IPS-NIHi7 (cell line): Measurements from ENCODE around the gene UQCR10.

Experiments used
- DNase-seq: peaks from one replicate; pipeline ENCODE4 v3.0.0; 2012; ENCODE audit warnings: mixed read lengths; ENCODE audit errors: extremely low spot score

Gene UQCR10

DNA sequence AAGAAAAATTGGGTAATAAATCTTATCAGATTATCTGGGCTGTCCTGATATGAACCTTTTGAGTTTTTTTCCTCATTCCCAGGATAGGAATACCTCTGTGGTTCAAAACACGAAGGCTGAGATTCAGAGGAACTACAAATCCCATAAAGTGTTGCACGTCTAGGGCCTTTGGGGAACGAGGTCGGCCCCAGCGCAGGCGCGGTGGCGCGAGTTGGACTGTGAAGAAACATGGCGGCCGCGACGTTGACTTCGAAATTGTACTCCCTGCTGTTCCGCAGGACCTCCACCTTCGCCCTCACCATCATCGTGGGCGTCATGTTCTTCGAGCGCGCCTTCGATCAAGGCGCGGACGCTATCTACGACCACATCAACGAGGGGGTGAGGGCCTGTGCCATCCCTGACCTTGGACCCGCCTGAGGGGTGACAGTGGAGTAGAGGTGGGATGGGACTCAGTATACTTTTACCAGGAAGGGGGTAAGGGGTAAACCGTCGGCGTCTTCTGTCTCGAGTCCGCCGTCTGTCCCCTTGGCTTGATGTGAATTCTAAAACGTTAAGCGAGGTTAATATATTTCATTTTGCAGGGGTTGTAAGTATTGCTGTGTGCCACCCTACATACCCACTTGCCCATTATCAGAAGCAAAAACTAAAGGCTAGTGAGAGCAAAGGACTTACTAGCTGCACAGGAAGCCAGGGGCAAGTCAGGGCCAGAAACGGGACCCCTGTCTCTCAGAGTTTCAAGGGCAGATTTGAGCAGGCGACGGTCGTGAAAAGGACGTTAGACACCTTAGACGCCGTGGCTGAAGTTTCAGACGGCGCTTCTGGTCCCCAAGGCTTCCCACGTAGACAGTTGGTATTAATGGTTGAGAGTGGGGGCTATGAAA is at the start of gene UQCR10:
Gene UQCR10 (plus strand): TSS at position 199 of the 881 bp plus-strand sequence. CDS start 30 bp downstream, at position 229.
- peak; percentile 95 for DNase-seq

DNA sequence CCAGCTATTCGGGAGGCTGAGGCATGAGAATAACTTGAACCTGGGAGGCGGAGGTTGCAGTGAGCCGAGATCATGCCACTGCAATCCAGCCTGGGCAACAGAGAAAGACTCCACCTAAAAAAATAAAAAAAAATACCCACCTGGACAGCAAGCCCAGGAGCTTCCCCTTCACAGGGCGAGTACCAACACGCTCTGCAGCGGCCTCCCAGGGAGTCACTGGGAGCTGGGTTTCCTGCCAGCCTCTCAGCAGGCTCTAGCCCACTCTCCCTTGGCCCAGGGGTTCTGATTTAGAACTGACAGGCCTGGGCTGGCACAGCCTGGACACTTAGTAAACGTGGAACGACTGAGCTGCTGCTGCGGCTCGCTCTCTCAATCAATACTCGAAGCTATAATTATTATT is 49.4 kb upstream of the UQCR10 start:
- DNase-seq = no peak

DNA sequence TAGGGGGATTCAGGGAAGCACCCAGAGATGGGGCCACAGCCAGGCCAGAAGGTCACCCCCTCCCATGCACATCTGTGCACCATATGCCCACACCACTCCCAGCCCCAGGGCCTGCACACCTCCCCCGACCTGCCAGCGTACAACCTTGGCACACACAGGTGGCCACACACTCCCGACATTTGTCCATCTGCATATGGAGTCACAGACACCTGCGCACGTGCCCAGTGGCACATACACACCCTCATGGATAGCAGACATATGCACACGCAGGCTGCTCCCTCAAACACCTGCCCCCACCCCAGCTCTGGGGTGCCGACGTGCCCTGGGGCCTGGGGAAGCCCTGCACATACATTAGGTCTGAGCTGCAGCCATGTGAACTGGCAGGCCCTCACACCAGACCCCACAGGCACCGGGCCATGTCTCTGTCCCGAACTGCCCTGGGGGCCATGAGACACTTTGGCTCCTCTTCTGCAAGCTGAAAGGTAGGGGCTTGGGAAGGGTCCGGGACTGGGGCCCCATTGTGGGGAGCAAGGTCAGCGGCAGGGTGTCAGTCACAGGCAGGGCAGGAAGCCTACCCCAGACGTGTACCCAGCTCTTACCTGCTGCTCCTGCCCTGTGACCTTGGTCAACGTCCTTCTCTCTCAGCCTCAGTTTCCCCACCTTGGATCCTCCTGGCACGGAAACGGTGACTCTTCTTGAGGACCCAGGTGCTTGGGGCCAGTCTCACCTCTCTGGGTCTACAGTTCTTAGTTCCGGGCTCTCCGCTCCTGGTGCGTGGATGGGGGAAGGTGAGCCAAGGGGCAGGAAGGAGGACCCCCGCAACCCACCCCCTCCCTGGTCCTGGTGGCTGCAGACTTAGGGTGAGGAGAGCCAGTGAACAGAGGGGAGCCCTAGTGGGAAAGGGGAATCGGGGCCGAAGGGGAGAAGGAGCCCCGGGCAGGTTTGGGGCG is 47.9 kb upstream of the UQCR10 start:
- no peak for DNase-seq

DNA sequence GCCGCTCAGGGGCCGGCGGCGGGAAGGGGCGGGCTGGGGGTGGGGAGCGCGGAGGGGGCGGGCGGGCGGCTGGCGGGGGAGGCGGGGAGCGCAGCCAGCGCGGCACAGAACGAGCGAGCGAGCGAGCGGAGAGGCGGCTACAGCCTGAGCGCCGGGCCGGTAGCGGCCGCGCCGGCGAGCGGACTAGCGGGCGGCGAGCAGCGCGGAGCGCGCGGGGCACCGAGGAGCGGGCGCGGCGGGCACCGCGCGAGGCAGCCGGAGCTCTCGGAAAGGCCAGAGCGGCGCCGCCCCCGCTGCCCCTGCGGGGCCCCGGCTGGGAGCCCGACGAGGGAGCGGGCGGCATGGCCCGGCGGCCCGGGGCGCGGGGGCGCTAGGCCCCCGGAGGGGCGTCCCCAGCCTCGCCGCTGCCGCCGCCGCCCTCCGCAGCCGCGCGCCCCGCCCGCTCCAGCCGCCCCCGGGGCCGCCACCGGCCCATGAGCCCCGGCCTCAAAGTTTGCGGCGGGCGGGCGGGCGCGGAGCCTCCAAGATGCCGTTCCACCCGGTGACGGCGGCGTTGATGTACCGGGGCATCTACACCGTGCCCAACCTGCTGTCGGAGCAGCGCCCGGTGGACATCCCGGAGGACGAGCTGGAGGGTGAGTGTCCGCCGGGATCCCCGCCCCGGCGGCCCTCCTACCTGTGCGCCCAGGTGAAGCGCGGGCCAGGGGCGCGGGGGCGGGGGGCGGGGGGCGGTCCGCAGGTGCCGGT is 47.1 kb upstream of the UQCR10 start, which contains the start of gene CABP7:
Gene CABP7 (plus strand): TSS at position 105 of the 747 bp plus-strand sequence. CDS start 422 bp downstream, at position 527.
- peak; percentile 31 for DNase-seq

DNA sequence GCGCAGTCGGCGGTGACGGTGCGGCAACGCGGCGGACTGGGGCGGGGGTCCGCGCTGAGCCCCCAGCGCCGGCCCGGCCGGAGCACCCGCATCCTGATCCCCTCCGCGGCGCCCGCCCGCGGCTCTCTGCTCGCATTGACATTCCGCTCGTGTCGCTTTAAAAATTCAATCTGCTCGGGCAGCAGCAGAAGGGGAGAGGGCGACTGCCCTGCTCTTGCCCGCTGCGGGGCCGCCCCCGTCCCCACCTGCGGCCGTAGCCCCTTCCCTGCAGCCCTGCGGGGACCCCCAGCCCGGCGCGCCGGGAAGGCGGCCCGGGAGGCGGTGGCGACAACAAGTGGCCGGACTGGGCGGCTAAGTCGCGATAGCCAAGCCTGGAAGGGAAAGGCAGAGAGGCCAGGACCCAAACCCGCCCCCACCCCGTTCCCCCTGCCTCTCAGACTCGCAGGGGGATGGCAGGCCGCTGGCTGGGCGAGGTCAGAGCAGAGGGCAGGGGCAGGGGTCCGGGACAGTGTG is 46.3 kb upstream of the UQCR10 start:
- no peak for DNase-seq

DNA sequence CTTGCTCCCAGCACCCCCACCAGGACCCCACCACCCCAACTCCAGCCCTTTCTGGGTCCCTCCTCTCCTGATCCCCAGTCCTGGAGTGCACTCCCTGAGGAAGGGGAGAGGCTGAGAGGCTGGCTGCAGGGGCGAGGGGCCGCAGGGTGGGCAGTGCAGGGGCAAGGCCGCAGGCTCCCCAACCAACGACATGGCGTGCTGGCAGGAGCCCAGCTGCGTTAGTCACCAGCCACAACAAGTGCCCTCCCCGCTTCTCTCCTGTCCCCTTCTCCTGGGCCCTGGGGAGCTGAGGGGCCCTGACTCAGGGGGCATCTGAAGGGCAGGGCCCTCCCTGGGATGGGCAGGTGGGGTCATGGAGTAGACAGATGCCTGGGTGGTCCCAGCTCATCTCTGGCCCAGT is 45.0 kb upstream of the UQCR10 start:
- no peak for DNase-seq

DNA sequence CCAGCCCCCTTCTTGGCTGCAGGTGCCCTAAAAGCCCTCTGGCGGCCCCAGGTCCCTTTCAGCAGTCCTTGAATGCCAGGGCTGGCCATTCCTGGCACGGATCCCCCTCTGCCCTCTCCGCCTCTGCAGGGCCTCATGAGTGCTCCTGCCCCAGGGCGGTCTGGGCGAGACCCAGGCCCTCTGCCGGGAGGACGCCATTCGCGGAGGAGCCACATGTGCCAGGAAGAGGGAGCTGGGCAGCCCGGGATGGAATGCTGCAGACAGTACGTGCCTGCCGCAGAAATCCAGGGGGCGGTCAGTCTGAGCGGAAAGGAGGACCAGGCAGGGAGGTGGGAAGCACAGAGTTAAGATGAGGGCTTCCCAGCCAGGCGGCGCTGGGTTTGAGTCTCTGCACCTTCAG is 44.6 kb upstream of the UQCR10 start:
- no peak for DNase-seq

DNA sequence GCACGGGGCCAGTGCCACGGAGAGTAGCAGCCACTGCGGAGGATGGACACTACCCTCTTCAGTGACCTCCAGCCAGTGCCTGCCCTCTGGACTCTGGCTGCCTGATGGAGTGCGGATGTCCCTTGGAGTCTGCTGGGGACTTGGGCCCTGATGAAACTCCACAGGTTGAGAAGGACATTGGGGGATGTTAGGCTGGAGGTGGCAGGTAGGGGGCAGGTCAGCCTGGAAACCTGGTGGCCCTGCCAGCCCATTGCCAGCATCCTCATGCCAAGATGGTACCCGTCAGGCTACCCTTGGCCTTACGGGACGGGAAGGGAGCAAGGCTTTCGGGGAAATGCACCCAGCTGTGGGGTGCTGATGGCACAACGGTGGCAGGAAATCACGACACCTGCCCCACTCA is 43.4 kb upstream of the UQCR10 start:
- no peak for DNase-seq

DNA sequence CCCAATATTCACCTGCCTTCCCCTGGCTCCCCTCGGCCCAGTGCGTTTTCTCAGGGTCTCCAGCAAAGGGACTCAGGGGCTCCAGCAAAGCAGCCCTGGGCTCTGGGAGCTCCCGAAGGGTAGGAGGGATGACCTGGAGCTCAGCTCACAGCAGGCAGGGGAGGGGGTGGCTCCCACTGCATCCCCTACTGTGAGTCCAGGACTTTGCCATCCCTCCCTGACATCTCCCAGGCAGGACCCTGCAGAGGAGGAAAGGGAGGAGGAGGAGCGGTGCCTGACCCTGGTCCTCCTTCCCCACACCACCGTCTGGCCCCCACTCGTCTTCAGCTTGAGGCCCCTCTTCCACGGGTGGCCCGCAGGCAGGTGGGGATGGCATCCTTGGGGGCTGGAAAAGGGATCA is 42.3 kb upstream of the UQCR10 start:
- DNase-seq = no peak

DNA sequence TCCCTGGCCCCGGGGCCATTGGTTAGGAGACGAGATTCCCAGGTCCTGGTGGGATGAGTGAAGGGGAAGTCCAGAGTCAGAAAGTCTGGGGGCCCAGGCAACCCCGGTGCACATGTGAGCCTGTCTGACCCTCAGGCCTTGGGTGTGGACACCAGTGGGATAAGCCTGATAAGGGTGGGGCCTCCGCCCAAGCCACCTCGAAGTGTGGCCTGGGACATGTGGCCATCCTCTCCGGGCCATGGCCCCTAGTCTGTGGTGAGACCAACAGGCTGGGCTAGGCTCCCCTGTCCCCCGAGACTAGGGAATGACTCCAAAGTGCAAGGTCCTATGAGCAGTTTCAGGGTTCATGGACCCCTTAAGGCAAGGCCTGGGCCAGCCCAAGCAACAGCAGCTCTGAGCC is 41.1 kb upstream of the UQCR10 start:
- no peak for DNase-seq

DNA sequence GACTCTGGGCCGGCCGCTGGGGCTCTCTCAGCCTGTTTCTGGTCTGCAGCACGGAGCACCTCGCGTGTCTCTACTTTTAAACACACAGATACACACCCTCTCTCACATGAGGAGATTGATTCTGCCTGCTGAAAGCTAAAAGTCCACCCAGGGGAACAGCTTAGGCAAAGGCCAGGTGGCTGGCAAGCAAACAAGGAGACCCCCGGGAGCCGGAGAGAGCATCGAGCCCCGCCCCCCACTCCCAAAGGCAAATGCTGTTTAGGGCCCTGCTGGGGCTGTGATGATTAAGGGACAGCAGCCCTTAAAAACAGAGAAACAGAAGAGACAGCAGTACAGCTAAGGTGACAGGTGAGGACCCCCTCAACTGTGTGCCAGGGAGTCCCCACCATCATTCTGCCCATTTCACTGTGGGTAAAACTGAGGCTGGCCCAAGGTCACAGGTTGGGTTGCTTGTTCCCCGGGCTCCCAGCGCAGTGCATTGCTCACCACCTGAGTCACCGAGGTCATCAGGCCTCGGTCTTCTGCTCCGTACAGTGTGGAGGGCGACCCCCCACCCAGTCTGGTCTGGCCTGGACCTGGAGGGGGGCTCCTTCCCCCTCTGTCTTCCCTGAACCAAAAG is 40.5 kb upstream of the UQCR10 start:
- no peak for DNase-seq

DNA sequence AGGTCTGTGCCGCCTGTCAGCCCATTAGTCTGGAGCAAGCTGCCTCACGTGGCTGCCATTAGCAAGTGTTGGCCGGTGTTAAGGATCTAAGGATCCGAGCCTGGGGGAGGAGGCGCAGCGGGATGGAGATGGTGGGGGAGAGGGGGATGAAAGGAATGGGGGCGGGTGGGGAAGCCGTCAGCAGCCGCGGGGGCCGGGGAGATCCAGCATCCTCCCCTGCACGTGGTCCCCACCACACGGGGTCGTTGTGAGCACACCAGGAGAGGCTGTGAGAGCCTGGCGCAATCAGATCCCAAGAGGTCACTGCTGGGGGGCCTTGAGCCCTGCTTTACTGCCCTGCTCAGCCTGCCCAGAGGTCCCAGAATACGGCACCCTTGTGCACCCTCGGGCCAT is 40.0 kb upstream of the UQCR10 start:
- peak; percentile 92 for DNase-seq

DNA sequence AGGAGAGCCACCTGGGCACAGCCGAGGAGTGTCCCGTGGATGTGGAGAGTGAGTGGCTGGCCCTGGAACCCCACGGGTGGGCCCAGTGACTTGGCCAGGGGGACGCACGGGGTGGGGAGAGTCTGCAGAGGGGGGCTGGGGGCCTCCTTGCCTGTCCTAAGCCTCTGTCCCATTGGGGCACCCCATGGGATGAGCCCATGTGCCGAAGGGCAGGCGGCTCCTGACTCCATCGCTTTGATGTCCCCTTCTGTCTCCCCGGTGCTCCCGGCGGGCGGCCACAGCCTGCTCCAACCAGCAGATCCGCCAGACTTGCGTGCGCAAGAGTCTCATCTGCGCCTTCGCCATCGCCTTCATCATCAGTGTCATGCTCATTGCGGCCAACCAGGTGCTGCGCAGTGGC is 38.0 kb upstream of the UQCR10 start:
- DNase-seq = no peak

DNA sequence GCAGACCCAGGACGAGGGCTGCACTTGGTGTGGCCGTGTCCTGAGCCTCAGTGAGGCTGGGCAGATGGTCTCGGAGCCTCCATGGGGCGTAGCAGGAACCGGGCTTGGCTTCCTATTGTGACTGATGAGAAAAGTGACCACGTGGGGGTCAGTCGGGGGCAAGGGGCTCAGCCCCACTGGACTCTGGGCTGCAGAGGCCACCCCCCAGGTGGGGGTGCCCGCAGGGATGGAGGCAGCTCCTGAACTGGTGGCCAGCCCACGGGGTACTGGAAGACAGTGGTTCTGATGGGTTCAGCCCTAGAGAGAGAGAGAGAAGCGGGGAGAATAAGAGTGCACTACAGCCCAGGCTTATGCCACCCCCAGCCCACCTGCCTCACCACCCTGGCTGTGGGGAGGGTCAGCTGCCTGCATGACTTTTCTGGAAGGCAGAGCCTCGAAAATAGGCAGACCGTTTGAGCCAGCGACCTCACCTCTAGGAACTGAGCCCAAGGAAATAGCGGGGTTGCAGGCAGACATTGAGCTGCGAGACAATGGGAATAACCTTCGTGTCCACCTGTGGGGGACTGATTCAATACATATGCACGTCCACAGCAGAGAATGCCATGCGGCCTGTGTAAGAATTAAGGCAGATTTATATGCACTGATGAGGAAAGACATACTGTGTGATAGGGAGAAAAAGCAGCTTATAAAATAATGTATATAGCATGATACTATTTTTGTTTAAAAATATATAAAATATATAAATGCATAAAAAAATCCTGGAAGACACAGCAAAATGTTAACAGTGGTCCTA is 35.9 kb upstream of the UQCR10 start:
- no peak for DNase-seq

DNA sequence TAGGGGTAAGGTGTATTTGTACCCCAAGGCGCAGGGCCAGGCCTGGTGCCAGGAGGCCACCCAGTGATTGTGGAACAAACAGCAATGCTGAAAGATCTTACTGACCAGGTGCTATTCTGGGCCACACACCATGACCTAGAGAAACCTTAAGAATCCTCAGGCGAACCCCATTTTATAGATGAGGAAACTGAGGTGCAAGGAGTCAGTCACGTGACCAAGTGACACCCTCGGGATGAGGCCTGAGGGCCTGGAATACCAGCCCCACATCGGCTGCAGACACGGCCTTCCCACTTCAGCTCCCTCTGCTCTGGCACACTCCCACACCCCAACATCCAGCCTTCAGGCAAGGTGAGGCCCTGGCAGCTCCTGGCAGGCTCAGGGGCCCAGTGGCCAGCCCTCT is 34.3 kb upstream of the UQCR10 start:
- DNase-seq = no peak

DNA sequence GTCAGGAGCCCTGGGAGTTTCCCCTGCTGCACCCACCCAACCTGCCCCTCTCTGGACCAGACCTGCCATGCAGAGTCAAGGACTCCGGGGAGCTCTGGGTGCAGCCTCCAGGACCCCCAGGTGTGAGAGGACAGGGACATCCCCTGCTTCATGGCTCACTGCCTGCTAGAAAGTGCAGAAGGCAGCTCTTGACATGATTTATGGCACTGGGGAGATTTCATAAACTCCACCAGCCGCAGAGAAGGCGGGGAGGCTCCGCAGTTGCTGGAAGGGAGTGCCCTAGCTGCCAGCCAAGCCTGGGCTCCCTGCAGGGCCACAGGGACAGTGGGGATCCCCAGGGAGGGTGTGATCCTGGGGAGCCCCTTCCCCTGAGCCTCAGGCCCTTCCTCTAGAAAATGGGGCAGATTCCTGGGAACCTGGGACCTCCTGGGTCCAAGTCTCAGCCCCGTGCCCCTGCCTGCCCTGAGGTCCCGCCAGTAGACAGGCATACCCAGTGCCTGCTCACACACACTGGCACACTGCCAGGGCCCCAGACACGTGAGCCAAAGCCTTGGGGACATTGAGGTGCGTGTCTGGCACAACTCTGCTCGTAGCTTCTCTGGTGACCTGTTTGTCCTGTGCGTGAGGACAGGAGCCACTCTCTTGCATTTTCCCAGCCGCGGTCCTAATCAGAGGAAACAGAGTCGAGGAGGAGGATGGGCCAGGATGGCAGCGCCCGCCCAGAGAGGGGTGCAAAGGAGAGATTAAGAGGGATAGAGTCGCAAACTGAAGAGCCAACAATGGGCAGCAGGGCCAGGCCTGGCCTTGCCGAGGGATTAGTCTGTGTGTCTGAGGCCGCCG is 33.6 kb upstream of the UQCR10 start:
- no peak for DNase-seq

DNA sequence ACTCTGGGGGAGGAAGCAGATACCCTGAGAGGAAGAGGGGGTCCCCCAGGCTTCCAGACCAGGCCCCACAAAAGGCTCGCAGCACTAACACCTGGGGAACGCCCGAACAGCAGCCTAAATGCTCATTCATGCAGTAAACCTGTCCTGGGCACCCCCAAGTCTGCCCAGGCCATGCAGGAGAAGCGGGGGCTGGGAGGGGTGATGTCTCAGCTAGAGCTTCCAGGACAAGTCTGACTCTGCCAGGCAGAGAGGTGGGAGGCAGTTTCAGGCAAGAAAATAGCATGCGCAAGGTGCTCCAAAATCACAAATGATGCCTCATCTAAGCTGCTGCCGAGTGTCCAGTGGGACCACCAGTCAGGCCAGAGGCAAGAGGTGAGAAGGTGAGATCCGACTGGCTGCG is 32.8 kb upstream of the UQCR10 start:
- no peak for DNase-seq

DNA sequence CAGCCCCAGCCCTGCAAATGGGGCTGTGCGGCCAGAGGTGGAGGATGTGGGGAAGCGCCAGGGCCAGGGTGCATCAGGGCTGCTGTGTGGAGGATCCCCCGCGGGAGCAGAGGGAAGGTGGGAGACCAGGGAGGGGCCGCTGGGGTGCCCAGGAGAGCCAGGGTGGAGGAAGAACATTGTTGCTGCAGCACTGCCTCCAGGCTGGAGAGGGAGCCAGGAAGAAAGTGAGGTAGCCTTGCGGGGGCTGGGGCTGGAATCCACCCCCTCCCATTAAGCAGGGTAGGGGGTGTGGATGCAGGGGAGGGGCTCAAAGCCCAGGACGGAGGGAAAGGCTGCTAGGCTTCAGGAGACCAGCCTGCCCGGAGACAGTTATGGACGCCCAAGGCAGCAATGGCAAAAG is 32.3 kb upstream of the UQCR10 start:
- DNase-seq = peak; percentile 83

DNA sequence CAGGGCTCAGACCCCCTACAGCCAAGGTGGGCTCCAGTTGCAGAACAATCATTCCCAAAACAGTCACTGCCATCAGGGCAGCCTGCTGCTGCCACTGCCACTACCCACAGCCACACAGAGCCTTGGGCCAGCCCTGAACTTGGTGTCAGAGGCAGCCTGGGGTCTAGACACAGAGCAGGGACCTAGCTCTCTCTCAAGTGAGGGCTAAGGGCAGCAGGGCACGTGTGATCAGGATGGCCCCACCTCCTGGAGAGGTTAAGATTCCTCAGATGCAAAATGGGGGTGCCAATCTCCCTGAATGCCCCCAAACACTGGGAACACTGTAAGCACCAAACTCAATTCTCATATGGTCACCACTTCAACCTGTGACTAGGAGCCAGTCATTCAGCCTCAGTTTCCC is 31.8 kb upstream of the UQCR10 start:
- DNase-seq = no peak
